ENCODE measurements around the gene BSN.

Gene BSN

GRCh38 chr3:49655731-49656285 lies 101.5 kb downstream of the BSN start:
- ATAC-seq (no peak), DNase-seq (no peak)

- ATAC-seq (no peak), DNase-seq (no peak)
Observed at GRCh38 chr3:49656541-49657112, 102.3 kb downstream of the BSN start.

GRCh38 chr3:49657208-49657915 lies 103.1 kb downstream of the BSN start:
- no peak for ATAC-seq
- DNase-seq, result no peak

GRCh38 chr3:49658711-49659110 lies 104.4 kb downstream of the BSN start:
- no peak for ATAC-seq

GRCh38 chr3:49659756-49660155 lies 105.5 kb downstream of the BSN start:
- DNase-seq (no peak), ATAC-seq (no peak)

More at GRCh38 chr3:49658711-49659110, 104.4 kb downstream of the BSN start:
- no peak for DNase-seq

- DNase-seq (no peak), ATAC-seq (no peak)
Observed at GRCh38 chr3:49661281-49661680, 107.0 kb downstream of the BSN start.

GRCh38 chr3:49662021-49662420 lies 107.7 kb downstream of the BSN start:
- no peak for ATAC-seq
- no peak for DNase-seq

- DNase-seq, result no peak
- no peak for ATAC-seq
Observed at GRCh38 chr3:49662720-49663413, 108.6 kb downstream of the BSN start.

- ATAC-seq (no peak), DNase-seq (no peak)
Observed at GRCh38 chr3:49663831-49664230, 109.6 kb downstream of the BSN start.

- ATAC-seq (no peak), DNase-seq (no peak)
Observed at GRCh38 chr3:49664300-49664699, 110.0 kb downstream of the BSN start.

- ATAC-seq (no peak), DNase-seq (no peak)
Observed at GRCh38 chr3:49665822-49666519, 111.7 kb downstream of the BSN start.

GRCh38 chr3:49666592-49666991 lies 112.3 kb downstream of the BSN start:
- no peak for ATAC-seq
- DNase-seq, result no peak

GRCh38 chr3:49667701-49668413 lies 113.6 kb downstream of the BSN start:
- DNase-seq (no peak), ATAC-seq (no peak)

GRCh38 chr3:49668414-49668797 lies 114.1 kb downstream of the BSN start:
- ATAC-seq, result no peak

GRCh38 chr3:49668861-49669260 lies 114.6 kb downstream of the BSN start:
- DNase-seq (no peak), ATAC-seq (no peak)

More at GRCh38 chr3:49668414-49668797, 114.1 kb downstream of the BSN start:
- DNase-seq, result no peak

GRCh38 chr3:49669352-49669751 lies 115.1 kb downstream of the BSN start:
- ATAC-seq (no peak), DNase-seq (no peak)

- no peak for ATAC-seq
- no peak for DNase-seq
Observed at GRCh38 chr3:49670940-49671290, 116.6 kb downstream of the BSN start.

GRCh38 chr3:49671291-49672288 lies 117.3 kb downstream of the BSN start:
- DNase-seq (peak; percentile 80), ATAC-seq (no peak)

GRCh38 chr3:49673121-49673714 lies 118.9 kb downstream of the BSN start:
- ATAC-seq, result peak; percentile 0
- peak; percentile 48 for DNase-seq

Measured in stimulated activated naive CD8-positive, alpha-beta T cell treated with anti-CD3 and anti-CD28 coated beads, Interleukin-15, Interleukin-2, amounts not matched to agents 100 U/mL and 50 U/mL, for 24 hours (primary cell).